Measurements from ENCODE around the gene MAPK4.
"Not testable (repeated sequence)": the region's sequence is repeated elsewhere in the genome, so short reads cannot be mapped to it uniquely, and the experiment has no call there.

MAPK4 gene

GRCh38 chr18:50607378-50607926 is 47.6 kb downstream of the MAPK4 start:
- H3K27ac ChIP-seq, result no peak overlapping the region
- no peak for TF ChIP-seq CTCF (conservative IDR thresholded peaks at IDR 0.05)

DNA sequence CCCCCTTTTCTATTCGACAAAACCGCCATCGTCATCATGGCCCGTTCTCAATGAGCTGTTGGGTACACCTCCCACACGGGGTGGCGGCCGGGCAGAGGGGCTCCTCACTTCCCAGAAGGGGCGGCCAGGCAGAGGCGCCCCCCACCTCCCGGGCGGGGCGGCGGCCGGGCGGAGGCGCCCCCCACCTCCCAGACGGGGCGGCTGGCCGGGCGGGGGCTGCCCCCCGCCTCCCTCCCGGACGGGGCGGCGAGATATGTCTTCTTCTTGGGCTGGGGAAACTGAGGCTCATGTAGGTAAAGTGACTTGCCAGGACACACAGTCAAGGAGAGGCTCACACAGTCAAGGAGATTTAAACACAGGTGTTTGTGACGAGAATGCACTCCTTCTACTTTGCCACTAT is 49.3 kb downstream of the MAPK4 start:
- H3K27ac ChIP-seq, result not testable (repeated sequence)

GRCh38 chr18:50610349-50610748 is 50.5 kb downstream of the MAPK4 start:
- no peak for TF ChIP-seq CTCF (conservative IDR thresholded peaks at IDR 0.05)
- H3K27ac ChIP-seq, result no peak overlapping the region

DNA sequence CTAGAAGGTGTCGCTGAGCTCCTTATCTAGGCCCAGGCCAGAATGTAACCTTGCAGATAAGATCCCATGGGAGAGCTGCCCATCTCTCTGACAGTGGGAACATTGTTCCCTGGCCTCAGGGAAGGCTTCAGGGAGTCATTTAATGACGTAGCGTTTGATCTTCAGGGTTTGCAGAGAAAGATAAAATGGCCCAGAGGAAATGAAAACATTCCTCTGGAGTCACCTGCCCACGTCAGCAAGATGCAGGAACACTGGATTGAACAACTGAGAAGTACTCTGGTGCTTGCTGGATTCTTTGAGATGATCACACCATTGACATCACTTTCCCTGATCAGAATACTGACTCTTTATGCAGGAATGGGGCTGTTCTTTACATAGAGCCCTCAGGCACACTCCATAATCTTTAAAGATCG is 51.6 kb downstream of the MAPK4 start:
- TF ChIP-seq CTCF (conservative IDR thresholded peaks at IDR 0.05), result no peak

DNA sequence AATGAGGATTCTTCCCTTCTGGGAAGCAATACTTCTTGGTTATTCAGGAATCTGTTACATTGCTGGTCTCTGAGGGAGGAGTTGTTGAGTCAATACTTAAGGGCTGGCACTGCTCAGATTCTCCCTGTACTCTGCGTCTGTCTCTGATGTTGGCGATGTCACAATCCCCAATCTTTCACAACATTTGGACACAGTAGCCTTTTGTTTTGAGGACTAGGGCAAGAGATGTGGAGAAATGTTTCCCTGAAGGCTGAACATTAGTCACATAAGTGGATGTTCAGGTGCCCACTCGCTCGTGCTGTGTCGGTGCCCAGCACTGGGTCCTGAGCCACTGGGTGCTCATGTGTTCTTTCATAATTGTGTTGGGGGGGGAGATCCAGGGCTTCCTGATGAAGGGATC is 55.0 kb downstream of the MAPK4 start:
- no peak overlapping the region for H3K27ac ChIP-seq
- no peak for TF ChIP-seq CTCF (conservative IDR thresholded peaks at IDR 0.05)

More for the DNA sequence above, 51.6 kb downstream of the MAPK4 start:
- no peak overlapping the region for H3K27ac ChIP-seq

GRCh38 chr18:50616484-50617048 is 56.7 kb downstream of the MAPK4 start:
- no peak for TF ChIP-seq CTCF (conservative IDR thresholded peaks at IDR 0.05)

GRCh38 chr18:50619861-50620275 is 60.0 kb downstream of the MAPK4 start:
- TF ChIP-seq CTCF (conservative IDR thresholded peaks at IDR 0.05), result no peak

More at GRCh38 chr18:50616484-50617048, 56.7 kb downstream of the MAPK4 start:
- H3K27ac ChIP-seq, result no peak overlapping the region

DNA sequence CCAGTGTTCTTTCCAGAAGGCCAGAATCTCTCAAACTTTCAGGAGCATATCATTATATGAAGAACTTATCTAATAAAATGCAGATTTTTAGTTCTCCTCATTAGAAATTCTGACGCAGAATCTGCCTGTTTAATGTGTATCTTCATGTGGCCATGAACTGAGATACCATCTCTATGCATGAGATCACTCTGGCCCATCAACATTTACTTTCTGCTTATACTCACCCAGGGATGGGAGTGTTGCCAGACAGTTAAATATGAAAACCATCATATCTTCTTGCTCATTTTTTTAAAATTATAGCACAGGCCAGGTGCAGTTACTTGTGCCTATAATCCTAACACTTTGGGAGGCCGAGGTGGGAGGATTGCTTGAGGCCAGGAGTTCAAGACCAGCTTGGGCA is 60.4 kb downstream of the MAPK4 start:
- TF ChIP-seq CTCF (conservative IDR thresholded peaks at IDR 0.05), result no peak

More at GRCh38 chr18:50619861-50620275, 60.0 kb downstream of the MAPK4 start:
- H3K27ac ChIP-seq, result peak overlapping the region; percentile 92

More for the DNA sequence above, 60.4 kb downstream of the MAPK4 start:
- H3K27ac ChIP-seq, result peak overlapping the region; percentile 92
